Measurements from ENCODE around the gene GRAMD2A.

GRAMD2A gene

DNA sequence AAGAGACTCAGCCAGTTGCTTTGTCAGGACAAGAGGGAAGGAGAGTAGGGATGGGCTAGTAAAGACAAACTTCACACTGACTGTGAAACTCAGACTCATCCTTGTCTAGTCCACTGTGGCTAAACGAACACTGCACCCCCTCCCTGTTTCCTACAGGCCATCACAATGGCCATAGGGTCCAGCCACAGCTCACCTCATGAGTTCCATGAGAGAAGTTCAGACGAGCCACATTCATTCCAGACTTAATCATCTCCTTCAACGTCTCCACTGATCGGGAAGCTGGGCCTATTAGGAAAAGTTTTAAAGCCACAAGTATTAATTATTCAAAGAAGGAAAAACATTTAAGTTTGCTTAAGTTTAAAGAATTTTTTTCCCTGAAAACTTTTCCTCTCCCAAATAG is 19.6 kb upstream of the GRAMD2A start:
- DNase-seq (ENCODE audit: low spot score) = no peak

DNA sequence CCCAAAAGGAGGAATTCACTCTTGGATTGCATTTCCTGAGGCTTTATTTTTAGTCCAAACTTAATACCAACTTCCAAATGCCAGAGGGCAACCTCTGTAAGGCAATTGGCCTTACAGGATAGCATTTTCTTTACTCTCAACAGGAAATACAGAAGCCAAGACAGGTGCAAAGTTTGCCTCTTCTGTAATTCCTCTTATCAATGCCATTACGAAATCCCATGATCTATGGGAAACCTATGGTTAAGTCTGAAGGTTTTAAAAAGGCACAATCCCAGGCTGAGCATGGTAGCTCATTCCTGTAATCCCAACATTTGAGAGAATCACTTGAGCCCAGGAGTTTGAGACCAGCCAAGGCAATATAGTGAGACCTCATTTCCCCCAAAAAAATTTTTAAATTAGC is 18.5 kb upstream of the GRAMD2A start:
- no peak for DNase-seq (ENCODE audit: low spot score)

DNA sequence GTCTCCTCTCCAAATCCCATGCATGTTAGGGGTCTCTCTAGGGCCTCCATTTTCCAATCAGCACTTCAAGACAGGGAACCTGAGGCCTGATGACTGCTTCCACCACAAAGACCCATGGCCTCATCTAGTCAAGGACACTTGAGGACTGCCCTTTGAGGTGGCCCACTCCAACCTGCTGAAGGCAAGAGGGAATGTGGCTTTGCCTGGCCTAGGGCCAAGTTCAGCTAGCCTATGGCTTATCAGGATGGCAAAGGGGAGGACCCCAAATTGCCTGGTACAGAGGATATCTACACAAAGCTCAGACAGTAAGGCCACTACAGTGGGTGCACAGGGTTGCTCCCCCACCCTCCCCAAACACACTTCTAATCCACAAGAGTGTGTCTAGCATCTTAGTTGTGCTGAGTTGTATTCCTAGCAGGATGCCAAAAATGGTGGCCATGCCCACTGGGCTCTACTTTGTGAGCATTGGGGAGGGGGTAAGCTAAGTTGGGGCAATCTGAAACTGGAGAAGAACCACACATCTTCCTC is 10.0 kb upstream of the GRAMD2A start:
- DNase-seq (ENCODE audit: low spot score) = no peak

DNA sequence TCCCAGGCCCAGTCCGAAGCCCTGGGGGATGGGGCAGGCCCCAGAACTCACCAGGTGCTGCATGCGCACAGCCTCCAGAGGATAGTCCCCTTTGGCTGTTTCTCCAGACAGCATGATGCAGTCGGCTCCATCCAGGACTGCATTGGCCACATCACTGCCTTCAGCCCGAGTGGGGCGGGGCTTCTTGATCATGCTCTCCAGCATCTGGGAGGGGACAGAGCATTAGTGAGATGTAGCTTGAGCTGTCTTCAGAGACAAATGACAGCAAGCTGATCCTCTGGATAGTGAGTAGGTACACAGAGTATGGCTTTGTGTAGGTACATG is 9.1 kb upstream of the GRAMD2A start:
- DNase-seq (ENCODE audit: low spot score) = no peak

DNA sequence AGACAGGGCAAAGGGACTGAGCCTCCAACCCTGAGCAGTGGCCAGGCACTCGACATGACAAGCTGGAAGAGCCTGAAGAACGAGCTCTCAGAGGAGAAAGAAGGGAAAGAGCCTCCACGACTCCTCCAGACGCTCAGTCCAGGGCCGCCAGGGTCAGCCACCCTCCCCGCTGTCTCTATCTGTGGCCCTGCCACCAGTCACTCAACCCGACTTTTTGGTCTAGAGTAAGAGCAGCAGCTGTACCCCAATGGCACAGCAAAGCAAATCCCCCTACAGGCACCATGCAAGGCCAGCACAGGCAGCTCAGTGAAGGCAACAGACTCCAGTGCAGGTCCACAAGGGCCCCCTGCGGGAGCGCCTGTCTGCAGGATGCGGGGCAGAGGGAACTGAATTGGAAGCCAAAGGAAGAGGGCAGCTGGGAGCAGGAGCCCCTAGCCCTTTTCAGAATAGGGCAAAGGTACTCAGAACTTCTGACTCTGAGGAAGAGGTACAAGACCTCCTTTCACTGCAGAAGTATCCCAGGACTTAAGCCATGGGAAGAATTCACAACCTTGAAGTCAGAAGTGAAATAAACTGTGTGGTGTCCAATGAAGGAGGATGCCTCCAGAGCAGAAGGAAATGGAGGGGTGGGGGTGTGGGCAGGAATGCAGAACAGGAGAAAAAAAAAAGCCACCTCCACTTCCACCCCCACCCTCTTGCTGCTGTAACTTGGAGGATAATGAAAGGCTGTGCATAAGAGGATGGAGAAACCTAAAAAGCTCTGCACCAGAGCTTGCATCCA is 8.5 kb upstream of the GRAMD2A start:
- DNase-seq (ENCODE audit: low spot score) = no peak

DNA sequence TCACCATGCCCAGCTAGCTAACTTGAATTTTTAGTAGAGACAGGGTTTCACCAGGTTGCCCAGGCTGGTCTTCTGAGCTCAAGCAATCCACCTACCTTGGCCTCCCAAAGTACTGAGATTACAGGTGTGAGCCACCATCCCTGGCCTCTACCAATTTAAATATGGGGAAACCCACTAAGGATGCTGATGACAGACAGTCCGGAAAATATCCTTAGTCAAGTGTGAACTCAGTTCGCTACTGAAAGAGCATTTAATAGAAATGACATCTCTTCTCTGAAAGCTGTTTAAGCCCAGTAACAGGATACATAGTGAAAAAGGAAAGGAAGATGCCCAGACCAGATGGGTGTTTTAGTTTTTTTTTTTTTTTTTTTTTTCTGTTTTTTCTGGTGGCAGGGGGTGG is 7.7 kb upstream of the GRAMD2A start:
- no peak for DNase-seq (ENCODE audit: low spot score)

DNA sequence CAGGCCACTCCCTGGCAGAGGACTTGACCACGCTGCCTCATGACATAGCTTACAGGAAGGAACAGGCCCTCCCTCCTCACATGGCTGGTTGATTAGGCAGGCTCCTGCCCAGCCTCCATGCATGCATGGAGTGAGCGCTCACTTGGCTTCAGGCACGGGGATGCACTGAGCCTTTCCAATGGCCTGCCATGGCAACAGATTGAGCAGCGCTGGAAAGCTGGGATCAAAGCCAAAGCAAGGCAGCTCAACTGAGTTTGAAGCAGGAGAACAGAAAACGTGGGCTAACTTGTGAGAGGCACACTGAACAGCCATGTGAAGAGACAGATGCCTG is 5.9 kb upstream of the GRAMD2A start:
- DNase-seq (ENCODE audit: low spot score) = no peak

DNA sequence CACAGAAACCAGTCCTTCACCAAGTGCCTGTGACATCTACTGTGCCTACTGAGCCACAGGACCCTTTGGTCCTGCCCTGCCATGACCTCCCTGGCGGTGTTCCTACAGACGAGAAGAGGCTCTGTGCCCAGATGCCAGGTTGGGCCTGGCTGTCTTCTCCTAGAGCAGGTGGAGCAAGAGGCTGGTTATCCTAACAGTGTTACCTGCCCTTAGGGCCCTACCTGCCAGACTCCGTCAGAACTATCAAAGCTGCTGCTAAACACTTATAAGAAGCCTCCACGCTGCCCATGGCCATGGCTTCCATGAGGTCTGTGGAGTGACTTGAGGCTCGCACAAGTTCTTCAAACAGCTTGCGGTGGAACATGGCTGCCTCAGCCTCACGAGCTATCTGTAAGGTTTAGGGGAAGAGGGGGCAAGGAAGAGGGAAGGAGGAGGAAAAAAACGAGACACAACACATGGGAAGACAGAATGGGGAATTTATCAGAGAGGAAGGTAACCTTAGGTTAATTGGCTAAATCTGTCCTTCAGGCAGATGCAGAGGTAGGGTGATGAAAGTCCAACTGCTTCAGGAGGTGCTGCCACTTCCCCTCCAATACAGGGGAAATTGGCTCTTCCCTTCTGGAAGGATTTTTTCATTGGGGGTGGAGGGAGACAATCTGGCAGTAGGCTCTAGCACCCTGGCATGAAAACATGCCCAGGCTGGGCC is 5.4 kb upstream of the GRAMD2A start:
- no peak for DNase-seq (ENCODE audit: low spot score)

DNA sequence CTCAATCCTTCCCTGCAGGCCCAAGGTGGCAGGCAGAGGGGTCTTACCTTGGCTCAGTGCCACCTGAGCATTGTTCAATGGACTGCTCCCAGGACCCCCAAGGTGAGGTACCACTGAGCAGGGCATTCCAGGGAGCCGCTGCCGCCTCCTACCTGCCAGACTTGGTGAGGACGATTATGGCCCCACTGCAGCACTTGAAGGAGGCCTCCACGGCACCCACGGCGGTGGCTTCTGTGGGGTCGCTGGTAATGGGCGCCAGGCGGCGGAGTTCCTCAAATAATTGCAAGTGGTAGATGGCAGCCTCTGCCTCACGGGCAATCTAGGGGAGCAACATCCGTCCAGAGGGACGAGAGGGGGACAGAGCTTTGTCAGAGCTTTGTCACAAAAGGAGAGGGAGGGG is 4.7 kb upstream of the GRAMD2A start:
- no peak for DNase-seq (ENCODE audit: low spot score)

DNA sequence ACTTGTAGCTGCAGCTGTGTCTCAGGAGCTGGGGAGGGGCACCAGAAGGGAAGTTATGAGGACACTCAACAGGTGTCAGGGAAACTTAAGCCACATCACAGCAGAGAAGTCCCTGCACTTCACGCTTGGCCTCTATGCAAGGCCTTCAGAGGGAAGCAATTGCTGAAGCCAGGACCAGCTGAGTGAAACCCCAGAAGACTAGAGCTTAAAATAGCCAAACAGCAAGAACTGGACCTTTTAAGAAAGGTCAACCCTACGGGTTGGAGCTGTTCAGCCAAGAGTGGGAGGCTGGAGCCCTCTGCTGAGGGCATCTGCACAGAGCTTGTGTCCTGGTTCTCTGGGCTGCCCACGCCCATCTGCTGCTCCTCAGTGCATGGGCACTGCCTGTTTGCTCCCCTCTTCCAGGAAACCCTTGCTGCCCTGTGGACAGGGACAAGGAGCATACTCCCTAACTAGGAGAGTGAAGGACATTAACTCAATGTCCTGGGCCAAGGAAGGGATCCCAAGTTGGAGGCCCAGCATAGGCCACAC is 3.9 kb upstream of the GRAMD2A start:
- no peak for DNase-seq (ENCODE audit: low spot score)

DNA sequence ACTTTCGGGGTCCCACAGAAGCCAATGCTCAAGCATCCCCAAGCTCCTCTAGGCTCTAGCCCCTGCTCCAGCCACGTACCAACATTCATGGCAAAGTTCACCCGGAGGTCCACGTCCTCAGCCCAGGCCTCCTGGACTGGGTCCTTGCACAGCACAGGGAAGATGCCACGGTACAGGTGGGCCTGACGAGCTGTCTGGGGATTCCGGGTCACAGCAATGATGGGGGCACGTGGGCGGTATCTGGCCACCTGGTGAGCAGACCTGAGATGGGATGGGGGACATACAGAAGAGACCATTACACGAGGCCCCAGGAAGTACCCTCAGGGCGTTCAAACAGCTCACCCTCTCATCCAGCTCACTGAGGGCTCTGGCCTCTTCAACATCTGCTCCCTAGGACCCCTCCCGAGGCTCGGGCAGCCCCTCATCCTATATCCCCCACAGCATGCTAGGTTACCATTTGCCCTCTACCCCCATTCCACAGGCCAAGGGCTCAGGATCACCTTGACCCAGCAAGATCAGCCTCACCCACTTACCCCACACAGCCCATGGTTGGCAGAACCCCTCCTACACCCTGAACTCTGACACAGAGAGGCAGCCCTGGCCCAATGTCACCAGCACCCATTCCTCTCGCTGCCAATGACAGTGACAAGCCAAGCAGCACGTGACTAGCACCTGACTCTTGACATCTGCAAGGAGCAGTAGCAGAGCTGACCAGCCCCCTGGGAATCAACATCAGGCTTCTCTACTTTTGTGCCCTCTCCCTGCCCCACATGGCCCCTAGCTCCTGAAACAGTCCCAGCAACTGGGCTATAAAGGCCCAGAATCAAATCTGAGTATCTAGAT is 3.0 kb upstream of the GRAMD2A start:
- DNase-seq (ENCODE audit: low spot score) = no peak

DNA sequence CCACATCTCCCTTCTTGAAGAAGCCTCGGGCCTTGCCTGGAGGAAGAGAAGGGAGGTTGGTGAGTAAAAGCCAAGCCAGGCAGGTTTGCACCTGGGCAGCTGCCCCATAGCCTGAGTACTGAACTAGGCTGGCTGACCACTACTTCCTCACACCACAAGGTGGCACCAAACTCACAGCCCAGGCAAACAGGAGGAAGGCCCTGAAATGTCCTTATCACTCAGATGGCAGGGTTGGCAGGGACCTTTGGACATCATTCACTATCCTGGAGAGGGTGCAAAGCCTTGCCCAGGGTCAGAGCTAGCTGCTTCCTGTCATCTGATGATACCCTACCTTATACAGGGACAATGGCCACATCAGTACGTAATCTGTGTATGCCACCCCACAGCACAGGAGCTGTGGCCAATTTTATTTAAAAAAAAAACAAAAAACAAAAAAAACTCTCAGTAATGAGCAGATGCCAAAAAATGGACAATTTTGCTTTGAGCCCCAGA is 2.2 kb upstream of the GRAMD2A start:
- DNase-seq (ENCODE audit: low spot score) = peak; percentile 75

DNA sequence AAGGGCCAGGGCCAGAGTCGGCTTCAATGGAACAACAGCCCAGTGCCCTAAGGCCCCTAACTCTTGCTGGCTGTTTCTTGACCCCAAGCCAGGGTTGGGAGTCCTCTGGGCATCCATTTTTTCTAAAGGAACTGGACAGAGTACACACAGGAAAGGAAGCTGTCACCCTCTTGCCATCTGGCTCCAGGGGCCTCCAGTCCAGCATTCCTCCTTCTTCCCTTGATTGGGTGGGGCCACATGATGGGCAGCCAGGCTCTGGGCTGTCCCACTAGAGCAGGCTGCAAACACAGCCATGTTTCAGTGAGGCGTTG is 1.6 kb upstream of the GRAMD2A start:
- no peak for DNase-seq (ENCODE audit: low spot score)

DNA sequence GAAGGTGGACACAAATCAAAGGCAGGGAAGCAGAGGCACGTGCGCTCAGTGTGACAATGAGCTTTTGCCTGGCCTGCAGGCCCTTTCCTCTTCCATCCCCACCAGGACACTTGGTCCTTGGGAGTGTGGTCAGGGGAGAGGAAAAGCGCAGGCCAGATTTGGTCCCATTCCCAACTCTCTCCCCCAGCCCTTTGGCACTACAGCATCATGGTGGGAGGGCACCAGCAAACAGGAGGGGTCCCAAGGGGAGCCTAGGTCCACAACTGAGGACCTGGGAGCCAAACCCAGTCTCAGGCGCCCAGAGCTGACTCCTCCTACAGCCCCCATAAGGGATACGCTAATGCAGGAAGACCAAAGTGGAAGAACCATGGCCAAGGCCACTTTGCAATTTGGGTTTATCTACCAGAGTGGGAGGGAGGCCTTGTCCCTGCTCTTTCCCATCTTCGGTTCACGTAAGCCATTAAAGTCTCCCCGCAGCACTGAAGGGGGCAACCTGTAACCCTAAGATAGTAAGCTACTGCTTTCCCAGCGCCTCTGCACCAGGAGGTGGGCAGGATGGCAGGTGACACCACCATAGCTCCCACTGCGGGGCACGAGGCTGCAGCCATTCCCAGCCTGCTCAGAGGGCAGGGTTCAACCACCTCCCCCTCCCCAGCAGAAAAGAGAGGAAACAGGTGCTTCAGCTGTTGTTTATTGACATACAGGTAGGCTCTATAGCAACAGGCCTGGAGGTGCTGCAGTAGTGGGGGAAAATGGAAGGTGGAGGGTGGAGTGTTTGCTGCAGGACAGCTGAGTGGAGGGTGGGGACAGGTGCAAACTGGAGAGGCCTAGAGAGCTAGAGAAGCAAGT is 993 bp upstream of the GRAMD2A start:
- DNase-seq (ENCODE audit: low spot score) = no peak

DNA sequence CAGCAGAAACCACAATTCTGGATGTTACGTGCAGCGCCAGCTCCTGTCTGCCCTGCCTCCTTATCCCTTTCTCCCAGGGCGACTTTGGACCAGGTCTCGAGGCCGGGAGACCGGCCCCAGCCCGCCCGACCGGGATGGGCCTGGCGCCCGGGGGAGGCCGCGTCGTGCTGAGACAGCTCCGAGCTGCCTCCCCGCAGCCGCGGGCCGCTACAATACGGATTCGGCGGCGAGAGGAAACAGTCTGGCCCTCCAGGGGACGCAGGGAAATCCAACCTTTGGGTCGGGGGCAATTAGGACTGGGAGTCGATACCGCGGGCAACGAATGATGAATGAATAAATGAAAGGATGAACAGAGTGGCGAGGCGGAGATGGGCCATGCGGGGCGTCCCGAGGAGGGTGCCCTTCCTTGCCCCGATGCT is 537 bp downstream of the GRAMD2A start:
- DNase-seq (ENCODE audit: low spot score) = no peak

DNA sequence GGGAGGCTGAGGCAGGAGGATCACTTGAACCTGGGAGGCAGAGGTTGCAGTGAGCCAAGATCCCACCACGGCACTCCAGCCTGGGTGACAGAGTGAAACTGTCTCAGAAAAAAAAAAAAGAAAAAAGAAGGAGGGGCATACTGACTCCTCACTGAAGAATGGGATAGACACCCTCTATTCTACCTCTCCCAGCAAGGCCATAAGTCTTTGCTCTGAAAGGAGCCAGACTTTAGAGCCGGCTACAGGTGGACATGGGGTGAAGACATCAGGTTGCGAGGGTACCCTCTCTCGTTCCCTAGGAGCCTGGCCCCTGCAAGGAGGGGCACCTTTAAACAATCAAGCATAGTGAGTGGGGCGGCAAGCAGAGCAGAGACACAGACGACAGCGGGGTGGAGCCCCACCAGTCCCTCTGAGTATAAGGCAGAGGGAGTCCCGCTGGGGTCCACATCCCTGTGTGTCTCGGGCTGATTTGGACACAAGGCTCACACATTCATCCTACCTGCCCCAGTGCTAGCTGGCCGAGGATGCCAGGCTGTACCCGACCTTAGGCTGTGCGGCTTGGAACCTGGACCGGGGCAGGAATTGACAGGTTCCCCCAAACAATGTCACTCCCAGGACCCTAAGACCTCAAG is 1.1 kb downstream of the GRAMD2A start:
- no peak for DNase-seq (ENCODE audit: low spot score)

DNA sequence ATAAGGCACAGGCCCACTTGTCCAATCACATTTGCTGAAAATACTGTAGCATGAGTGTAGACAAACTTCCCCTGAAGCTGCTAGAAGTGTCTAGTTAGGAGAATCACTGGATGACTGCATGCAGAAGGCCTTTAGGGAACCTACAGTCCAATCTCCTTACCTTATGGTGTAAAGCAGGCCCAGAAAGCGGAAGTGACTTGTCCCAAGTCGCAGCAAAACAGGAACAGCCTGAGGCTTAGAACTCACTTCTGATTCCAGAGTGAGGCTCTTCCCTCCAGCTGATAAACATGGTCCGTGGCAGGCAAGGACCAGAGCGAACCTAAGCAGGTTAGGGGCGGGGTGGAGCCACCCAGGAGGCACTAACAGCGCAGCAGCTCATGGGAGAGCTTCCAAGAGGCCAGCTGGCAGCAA is 2.5 kb downstream of the GRAMD2A start:
- DNase-seq (ENCODE audit: low spot score) = no peak

DNA sequence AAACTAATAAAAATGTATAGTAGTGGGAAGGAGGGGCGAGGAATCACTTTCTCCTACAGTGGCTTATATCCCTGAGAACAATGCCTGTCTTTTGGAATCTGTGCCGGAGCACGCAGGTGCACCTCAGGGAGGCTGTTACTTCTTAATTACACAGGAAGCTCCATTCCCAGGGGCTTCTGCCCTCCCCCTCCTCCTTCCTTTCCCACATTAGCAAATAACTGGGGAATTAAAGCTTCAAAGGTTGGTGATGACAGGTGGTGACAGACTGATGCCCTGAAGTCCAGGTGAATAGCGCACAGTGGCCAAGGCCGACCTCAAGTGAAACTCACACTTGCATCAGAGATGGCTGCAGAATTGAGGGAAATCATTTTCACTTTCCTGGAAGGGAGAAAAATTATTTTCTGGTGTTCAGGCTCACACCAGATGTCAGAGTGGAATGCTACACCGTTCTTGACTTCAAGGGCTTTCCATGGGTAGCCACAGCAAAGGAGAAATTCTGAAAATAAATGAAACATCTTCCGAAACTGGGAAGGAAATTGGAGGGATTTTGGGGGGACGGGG is 3.7 kb downstream of the GRAMD2A start:
- DNase-seq (ENCODE audit: low spot score) = no peak

DNA sequence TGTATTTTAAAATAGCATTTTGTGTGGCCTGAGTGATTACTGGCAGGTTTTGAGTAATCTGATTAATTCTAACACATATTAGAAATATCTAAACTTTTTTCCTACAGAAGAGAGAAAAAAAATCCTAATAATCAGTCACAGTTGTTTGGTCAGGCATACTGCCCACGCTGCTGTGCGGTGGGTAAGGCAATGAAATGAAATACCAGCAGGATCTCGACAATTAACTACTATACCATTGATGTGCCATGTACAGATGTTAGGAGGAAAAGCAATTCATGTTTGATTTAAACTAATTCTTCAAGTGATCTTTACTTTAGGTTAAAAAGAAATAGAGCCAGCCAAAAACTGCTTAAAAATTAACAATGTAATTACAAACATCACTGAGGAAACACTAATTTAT is 5.2 kb downstream of the GRAMD2A start:
- no peak for DNase-seq (ENCODE audit: low spot score)

DNA sequence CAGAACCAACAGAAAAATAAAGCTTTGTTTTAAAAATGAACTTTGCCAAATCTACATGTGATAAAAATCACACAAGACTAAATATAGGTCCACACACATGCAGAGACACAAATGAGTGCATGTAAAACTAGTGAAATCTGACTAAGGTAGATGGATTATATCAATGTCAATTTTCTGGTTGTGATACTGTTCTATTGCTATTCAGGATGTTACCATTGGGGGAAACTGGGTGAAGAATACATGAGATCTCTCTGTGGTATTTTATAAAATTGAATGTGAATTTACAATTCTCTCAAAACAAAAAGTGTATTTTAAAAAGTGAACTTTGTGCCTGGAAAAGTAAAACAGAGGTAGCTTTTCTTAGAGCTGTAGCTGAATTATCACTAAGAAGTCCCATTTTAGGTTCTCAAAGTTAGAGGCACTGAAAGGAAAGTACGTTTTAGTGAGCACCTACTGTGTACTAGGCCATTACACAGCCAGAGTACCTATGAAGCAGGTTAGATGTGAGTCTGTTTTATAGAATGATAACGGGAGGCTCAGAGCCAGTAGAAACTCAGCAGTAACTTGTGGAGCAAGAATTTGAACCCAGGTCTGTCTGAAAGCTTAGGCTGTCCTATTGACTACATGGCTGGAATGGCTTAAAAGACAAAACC is 8.2 kb downstream of the GRAMD2A start:
- no peak for DNase-seq (ENCODE audit: low spot score)
